HG02623 (cell line): ENCODE data around the gene DMD.
"Not testable (repeated sequence)": the region's sequence is repeated elsewhere in the genome, so short reads cannot be mapped to it uniquely, and the experiment has no call there.

ENCODE experiments used
- ATAC-seq: cut with Tn5 transposase; IDR thresholded peaks from one replicate; pipeline ENCODE4 v1.9.1; 2021; ENCODE audit warnings: moderate library complexity; ENCODE audit not compliant: unreplicated experiment

Gene DMD

DNA sequence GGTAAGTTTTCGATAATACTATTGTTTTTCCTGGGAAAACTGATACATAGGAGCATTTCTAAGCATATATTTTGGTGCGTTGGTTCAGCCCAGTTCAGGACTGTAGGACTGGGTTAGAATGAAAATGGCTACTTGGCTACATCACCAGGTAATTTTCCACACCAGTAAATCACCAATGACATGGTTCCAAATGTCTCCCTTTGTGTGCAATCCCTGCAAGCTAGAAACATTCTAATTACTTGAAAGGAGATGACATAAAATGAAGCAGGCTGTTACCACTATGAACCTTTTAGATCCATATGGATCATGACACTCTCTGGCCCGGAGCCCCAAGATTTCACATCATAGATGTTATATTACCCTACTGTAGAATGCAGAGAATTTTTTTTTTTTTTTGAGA lies 1562.1 kb downstream of the DMD start:
- no peak for ATAC-seq

DNA sequence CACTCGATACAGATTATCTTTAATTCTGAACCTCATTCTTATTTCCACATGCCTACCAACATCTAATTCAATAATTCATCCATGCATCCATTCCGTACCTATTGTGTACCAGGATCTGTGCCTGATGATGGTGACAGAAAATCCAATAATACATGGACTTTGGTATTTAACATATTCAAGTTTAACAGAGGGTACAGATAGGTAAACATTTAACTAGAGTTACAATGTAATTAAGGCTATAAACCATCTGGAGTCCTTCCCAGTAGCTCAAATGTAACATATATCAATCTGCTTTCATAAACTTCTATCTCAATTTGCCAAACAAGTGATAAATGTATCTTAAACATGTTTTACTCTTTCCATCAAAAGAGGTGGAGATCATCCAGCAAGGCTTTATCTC lies 1578.0 kb downstream of the DMD start:
- ATAC-seq = no peak

DNA sequence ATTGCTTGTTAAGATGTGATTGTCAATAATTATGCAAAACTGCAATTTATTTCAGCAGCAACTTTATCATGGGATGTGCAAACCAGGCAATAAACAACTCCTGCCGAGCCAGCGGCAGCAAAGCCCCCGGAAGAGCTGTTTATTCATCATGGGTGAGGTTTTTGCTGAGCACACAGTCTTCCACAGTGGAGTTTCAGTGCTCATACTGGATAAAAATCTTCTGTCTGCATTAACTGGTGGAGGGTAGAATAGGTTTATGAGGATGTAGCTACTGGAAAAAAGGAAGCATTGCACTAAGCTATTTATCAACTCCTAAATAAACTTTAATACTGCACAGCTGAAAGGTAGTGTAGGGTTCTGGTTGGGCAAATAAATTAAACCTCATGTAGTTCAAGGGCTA lies 1582.2 kb downstream of the DMD start:
- no peak for ATAC-seq

DNA sequence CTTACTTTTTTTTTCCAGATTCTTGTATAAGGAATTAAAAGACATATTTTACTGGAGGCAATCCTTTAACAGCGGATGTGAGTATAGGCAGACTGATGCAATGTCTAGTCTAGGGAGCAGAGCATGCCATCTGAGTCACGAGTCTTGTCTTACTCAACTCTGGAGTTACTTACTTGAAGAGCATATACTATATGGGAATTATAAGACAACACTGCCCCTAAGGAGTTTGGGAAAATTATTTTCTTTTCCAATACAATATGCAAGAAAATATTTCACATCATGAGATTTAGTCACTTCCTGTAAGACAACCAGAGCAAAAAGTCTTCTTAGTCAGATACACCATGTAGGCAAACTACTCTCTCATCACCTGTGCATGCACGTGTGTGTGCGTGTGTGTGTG lies 1602.2 kb downstream of the DMD start:
- no peak for ATAC-seq

DNA sequence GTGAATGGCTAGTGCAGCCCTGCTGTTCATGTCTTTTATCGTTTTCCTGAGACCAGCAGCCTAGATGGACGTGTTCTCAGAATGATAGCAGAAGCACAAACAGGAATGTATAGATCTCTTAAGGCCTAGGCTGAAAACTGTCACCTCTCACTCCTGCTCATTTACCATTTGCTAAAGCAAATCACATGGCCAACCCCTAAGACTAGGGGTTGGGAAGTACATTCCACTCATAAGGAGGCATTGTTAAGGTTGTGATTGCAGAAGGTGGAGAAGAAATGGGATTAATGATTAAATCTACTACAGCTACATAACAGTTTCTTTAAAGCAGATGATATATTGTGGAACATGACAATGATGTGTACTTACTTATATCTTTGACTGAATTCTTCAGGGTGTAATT lies 1602.7 kb downstream of the DMD start:
- ATAC-seq = no peak

DNA sequence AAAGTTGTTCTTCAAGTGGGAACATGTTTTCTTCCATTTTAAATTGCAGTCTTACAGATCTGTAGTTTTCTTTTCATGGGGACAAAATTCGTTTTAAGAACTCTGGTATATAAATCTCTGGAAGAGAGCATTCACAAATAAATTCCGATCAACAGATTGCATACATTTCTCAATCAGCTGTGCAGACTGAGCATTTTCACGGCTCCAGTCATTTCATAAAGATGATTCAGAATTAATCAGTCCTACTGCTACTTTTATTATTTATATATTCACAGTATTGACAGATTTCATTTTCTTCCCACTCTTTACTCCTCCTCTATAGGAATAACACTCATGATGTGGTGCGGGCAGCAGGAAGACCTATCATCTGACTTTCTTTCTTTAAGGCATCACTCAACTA lies 1604.6 kb downstream of the DMD start:
- ATAC-seq = no peak

DNA sequence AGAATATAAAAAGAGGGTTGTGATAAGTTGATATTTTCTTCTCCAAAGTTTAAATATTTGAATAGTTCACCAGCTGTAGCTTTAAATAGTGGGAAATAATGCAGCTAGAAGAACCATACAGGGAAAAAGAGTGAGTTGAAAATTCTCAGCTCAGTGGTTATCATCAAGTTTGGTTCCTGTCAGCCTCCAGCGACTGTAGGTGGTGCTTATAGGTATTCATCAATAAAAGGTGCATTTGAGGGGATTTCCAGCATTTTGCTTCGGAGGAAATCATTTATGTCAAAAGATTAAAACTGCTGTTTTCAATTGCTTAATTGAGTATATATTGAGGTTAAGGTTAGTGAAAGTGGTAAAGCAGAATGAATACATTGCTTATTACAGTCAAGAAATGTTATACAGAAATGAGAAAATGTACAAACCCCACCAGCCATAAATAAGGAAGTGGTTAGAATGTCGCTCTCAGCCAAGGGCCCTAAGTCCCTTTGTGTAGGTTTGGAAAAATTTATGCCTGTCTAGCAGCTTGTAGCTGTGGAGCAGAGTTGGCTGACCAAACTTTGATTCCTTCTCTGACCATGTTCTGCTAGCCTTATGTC lies 1606.6 kb downstream of the DMD start:
- peak; percentile 74 for ATAC-seq

DNA sequence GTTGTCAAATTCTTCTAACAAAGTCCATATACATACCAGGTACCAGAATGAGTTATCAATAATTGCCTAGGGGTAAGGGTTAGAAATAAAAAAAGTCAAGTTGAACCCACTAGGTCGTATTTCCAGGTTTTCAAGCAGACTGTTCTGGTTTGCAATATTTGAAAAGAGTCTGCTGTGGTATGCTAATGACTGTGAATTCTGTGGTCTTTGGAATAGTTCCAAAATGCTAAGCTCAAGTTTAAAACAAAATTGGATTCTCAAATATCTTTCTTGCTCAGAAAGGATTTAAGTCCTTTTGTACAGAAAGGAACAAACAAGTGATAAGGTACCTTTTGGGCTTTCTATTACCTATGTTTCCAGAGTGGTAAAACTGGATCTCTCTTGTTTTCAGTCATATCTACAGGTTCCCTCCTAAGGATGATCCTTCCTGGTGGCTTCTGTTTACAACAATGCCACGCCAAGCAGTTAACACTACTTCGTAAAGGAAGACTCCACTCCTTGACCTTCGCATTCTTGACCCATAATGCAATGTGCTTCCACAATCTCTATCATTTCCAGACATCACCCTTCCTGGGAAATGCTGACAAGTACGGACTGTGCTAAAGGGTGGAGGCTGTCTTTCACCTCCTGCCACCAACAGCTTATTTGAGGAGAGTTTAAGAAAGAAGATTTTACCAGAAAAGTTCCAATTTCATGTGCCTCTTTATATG lies 1607.8 kb downstream of the DMD start:
- no peak for ATAC-seq

DNA sequence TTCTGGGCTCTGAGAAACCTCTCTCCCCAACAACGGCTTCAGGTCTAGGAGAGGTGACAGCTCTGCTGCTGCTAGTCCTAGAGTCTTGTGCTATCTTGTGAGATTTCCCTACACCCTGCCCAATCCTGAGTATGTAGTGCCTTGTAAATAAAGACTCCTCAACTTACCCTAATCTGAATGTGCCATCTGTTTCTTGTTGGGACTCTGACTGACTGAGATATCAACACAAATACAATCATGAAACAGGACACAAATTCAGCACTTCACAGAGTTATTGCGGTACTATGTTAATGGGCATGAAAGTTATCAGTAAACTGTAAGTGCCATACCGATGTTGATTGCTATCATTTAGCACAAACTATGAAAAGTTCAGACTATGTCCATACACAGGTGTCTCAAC lies 1610.5 kb downstream of the DMD start:
- ATAC-seq = no peak

DNA sequence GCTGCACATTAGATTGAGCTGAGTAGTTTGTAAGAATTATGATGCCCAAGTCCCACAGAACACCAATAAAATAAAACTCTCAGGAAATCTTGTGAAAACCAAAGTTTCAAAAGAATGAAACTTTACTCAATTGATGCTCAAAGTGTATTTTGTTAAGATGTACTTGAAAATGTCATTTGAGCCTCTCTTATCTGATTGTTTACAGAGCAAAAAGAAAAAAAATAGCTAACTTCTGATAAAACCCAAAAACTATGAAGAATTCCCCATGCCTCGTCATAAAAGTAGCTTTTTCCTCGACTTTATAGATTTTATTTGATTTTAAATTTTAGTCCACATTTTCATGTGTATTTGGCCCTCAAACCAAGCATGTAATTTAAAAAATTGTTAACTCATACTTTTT lies 1618.0 kb downstream of the DMD start:
- ATAC-seq = no peak

DNA sequence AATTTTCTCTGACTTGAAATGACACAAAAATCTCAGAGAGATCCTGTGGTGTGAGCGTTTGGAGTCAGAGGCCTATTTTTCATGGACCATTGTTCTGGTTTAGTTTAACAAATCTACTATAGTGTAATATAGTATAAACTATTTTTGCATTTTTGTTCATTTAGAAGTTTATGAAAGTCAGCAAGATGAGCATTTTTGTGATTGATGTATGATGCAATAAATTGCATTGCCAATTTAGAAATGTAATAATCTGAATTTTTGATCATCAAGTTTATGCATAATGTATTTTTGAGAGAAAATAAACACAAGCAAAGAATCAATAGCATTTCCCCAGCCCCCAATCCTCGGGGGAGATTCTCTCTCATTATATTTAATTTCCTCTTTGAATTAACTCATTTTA lies 1620.0 kb downstream of the DMD start:
- no peak for ATAC-seq

DNA sequence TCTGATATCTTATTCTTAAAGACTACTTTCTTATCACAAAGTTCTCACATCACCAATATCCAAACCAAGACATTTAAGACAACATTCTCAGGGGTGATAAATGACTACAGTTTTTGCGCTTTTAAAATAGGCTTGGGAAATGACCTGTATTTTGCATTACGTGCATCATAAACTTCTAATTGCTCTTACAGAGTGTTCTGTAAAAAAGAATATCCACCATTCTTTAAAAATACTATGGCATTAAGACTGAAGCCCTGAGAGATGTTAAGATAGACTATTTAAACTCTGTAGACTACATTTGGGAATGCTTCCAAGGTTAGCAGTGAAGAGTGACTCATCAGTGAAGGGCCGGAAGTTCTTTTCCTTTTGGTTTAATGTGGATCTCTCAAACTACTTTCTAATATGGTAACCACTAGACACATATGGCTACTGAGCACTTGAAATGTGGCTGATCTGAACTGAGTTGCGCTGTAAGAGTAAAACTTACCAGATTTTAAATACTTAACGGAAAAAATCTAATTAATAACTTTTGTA lies 1620.7 kb downstream of the DMD start:
- no peak for ATAC-seq

DNA sequence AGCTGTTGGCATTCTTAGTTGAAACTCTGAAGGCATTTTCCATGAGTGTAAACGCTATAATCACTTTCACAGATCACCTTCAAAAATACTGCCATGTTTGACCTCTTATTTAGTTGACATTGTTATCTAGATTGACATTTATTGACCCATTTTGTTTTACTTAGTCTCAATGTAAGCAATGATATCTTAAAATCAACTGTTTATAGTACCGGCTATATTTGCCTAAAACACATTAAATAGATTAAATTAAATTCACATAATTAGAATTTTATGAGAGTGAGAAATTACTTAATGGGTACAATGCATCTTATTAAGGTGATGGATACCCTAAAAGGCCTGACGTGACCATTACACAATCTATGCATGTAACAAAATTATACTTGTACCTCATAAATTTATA lies 1621.8 kb downstream of the DMD start:
- ATAC-seq = no peak

DNA sequence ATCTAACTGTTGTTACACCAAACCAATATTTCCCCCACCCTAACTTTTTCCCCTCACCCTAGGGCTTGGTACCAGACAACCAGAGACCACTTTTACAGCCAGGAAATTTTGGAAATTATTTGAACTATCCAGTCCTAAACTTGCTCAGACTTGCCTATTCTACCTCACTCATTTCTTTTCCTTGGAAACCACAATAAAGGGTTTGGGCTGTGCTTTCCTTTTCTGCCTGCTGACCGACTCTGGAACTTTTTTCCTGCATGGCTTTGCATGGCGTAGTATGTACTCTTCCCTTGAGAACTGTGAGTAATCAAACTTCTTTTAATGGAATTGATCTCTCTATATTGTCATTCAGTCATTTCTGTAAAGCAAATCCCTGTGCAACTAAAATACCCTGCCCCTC lies 1623.0 kb downstream of the DMD start:
- no peak for ATAC-seq

DNA sequence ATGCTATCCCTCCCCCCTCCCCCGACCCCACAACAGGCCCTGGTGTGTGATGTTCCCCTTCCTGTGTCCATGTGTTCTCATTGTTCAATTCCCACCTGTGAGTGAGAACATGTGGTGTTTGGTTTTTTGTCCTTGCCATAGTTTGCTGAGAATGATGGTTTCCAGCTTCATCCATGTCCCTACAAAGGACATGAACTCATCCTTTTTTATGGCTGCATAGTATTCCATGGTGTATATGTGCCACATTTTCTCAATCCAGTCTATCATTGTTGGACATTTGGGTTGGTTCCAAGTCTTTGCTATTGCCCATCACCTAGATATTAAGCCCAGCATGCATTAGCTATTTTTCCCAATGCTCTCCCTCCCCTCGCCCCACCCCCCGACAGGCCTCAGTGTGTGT lies 1627.5 kb downstream of the DMD start:
- ATAC-seq = not testable (repeated sequence)

DNA sequence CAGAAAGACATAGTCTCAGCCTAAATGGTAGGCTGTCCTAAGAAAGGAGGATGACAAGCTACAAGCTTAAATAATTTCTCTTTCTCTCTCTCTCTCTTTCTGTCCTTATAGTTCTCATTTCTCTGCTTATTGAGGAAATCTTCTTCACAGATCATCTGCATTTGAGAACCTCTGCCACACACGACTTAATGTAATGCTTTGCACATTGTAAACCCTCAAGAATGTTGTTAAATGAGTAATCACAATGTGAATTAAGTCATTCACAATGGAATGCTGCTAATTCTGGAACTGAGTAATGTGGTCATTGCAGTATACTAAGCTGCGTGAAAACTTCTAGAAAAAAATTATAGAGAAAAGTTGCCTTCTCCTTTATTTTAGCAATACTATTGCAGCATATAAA lies 1630.6 kb downstream of the DMD start:
- no peak for ATAC-seq

DNA sequence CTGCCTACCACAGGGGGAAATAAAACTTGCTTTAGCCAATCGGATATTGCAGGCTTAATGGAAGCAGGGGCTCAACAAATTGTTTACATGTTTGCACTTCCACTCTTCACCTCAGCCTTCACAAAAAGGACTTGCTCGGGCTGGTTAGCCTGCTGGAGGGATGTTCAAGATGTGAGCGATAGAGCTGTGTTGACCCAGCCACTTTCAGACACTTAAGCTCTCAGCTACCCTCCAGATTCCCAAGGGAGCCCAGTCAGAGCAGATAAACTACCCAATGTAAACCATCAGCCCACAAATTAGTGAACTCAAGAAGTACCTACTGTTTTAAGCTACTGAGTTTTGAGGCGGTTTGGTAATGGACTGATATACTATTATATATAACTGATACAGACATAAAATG lies 1631.1 kb downstream of the DMD start:
- ATAC-seq = no peak

DNA sequence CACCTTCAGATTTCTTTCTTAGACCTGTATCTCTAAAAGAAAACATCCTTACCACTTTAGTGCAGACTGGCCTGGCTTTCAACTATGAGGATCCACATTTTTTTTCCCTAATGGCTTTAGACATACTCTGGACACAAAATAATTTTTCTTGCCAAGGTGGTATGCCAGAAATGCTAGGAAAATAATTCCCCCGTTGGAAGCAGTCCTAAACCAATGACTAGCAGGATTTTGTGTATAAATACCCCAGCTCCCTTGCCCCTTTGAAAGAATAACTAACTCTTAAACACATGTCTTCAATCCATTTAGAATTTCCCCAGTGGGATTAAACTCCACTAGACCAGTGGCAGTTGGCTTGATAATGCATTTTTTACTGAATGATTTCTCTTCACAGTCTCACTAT lies 1639.0 kb downstream of the DMD start:
- ATAC-seq = no peak

DNA sequence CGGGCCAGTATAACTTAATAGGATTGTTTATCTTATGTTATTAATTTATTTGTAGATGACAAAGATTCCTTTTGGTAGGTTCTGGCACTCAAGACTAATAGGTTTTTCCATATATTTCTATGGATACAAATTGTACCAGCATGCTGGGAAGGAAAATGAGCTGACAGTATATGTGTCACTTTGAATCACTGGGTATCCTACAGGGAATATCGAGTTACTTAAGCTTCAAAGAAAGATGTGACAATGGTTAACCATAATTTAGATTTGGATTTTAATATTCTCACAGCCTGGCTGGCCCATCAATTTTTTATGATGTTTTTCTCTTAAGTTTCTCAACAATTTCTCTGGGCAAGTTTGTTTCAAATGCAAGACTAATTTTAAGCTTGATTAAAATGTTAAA lies 1640.7 kb downstream of the DMD start:
- ATAC-seq = no peak

DNA sequence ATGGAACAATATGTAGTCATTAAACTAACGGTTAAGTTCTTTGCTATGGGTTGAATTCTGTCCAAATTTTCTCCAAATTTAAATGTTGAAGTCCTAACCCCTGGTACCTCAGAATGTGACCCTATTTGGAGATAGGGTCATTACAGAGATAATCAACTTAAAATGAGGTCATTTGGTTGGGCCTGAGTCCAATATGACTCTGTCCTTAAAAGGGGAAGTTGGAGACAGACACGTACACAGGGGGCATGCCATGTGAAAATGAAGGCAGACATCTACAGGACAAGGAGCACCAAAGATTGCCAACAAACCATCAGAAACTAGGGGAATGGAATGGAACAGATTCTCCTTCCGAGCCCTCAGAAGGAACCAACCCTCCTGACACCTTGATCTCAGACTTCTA lies 1647.6 kb downstream of the DMD start:
- ATAC-seq = no peak

DNA sequence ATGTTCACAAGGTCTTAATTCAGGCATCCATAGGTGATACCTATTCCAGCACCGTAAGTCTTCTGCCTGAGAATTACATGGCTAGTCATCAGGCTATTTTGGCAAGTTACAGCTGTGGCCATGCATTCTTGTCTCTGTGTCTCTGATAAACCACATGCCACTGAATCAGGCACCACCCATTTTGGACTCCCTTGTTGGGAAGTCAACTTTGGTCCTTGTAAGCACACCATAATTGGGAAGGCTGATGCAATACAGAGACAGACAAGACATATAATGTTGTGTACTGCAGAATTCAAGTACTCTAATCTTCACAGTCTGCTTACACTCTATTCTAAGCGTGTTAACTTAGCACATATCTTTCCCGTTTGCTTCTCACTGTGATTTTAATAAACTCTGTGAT lies 1655.8 kb downstream of the DMD start:
- ATAC-seq = no peak

DNA sequence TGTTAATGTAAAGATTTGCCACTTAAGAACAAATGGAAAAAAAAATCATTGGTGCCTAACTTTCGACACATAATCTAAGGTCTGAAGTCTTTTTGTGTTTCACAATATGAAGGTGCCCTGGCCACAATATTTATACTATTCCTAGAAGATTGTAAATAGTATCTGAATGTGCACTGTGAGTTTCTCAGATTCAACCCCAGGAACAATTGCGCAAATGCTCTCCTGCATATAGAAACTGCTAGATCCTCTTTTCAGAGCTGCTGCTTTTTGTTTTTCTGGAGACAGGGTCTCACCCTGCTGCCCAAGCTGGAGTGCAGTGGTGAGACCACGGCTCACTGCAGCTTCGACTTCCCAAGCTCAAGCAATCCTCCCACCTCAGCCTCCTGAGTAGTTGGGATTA lies 1659.4 kb downstream of the DMD start:
- no peak for ATAC-seq

DNA sequence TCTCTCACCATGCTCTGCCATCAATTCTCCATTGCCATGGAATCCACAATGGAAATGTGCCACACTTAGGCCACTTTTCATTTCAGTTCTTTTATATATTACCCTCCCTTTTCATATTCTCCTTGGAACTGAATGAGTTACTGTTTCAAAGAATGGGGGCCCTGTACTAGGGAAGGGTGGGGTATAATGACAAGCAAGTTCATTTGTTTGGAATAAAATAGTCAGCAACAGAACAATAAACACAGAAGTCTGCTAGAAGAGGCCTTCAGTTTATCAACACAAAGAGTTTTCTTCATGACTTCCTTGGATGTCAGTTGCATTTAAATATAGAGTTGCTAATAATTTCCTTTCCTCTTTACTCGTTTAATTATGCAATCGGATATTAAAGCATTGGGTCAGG lies 1661.2 kb downstream of the DMD start:
- no peak for ATAC-seq
